ENCODE results near the gene OR4D9.

OR4D9 gene

DNA sequence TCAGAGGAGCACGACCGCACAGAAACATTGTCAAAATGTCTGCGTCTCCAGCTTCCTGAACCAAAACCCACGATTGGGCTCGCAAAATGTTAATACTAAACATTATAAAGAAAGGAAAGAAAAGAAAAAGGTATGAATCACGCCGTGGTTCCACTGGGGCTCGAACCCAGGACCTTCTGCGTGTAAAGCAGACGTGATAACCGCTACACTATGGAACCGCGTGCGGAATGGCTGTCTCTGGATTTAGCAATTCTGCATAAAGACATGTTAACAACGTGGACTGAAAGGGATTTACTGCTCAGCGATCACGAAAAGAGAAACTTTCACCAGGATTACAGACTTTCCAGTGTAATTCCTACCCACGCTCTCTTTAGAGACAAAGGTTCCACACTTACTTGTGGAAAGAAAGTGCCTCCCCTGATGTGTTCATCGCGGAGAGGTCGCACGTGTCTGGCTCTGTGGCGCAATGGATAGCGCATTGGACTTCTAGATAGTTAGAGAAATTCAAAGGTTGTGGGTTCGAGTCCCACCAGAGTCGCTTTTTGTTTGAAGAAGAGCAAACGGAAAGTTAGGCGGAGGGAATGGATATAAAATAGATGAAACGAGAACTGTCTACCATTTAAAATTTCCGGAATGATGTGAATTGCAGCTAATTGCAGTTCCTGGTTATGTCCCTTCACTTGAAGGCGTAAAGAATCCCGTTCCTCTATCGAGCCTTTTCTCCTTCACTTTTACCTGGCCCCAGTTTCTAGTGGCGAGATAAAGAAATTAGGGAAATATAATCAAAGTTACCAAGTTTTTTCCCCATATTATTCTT, 39.7 kb downstream of the OR4D9 start:
- peak; percentile 77 for DNase-seq (ENCODE audit: low read depth)

DNA sequence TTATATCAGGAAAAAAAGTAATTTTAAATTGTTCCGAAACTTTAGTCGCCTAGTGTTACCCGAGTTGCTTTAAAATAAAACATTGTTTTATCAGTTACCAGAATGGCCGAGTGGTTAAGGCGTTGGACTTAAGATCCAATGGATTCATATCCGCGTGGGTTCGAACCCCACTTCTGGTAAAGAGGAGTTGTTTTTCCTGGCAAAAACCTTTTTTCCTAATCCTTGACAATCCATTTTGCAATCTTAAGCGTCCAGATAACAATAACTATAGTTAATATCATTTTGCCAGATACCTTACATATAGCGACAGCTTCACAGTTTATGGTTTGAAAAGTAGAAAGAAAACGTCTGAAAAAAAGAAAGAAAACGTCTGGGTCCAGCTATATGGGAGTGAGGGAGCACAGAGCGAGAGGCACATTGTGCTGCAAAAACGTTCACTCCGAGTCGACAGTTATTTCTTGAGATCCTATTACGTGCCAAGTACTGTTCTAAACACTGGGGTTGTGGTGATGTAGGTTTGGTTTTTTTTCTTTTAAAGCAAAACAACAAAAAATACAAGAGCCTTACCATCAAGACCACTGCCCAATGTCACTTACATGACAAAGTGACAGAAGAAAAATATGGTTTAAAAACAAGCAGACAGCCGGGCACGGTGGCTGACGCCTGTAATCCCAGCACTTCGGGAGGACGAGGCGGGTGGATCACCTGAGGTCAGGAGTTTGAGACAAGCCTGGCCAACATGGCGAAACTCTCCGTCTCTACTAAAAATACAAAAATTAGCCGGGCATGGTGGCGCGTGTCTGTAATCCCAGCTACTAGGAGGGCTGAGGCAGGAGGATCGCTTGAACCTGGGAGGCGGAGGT, 40.6 kb downstream of the OR4D9 start:
- DNase-seq (ENCODE audit: low read depth), result no peak

DNA sequence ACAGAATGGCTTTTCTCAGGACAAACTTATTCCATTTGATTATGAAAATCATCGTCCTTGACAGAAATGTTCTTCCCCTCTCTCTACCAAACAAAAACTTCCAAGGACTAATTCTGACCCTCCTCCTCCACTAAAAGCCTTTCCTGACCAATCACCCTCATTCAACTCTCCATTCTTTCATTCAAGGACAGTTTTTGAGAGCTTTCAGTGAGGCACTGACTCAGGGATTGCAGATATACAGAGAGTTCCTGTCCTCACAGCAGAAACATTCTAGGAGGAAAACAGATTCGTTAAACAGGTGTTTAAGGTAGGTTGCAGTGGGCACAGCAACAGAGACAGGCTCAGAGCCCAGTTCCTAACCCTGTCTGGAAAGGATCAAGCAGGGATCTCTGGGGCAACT, 41.5 kb downstream of the OR4D9 start:
- DNase-seq (ENCODE audit: low read depth), result no peak

DNA sequence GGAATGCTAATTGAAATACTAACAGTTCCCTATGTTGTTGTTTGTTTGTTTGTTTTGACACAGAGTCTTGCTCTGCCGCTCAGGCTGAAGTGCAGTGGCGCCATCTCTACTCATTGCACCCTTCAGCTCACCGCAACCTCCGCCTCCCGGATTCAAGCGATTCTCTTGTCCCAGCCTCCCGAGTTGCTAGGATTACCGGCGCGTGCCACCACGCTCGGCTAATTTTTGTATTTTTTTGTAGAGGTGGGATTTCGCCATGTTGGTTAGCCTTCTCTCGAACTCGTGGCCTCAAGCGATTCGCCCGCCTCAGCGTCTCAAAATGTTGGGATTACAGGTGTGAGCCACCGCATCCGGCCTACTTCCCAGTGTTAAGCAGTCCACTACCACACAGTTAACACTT, 42.0 kb downstream of the OR4D9 start:
- DNase-seq (ENCODE audit: low read depth), result no peak

DNA sequence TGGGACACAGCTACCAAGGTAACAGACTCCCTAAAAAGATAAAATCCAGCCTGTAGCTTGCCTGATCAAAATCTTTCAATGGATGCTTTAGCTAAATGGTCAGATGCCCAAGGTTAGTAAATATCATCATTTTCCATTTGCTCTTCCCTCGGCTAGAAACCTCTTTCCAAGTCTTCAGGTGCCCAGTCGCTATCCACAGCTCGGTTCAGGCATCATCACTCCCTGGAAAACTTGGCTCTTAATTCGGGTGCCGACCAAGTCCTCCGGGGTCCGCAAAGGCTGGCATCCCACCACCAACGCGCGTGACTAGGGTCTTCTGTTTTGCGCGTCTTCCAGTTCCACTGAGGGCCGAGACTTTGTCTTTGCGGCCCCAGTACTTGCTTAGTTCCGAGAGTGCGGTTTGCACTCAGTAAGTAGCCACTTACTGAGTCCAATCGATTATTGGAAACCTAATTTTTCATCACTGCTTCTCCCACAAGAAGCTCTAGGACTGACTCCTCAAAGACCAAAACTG, 44.3 kb downstream of the OR4D9 start:
- DNase-seq (ENCODE audit: low read depth), result no peak

DNA sequence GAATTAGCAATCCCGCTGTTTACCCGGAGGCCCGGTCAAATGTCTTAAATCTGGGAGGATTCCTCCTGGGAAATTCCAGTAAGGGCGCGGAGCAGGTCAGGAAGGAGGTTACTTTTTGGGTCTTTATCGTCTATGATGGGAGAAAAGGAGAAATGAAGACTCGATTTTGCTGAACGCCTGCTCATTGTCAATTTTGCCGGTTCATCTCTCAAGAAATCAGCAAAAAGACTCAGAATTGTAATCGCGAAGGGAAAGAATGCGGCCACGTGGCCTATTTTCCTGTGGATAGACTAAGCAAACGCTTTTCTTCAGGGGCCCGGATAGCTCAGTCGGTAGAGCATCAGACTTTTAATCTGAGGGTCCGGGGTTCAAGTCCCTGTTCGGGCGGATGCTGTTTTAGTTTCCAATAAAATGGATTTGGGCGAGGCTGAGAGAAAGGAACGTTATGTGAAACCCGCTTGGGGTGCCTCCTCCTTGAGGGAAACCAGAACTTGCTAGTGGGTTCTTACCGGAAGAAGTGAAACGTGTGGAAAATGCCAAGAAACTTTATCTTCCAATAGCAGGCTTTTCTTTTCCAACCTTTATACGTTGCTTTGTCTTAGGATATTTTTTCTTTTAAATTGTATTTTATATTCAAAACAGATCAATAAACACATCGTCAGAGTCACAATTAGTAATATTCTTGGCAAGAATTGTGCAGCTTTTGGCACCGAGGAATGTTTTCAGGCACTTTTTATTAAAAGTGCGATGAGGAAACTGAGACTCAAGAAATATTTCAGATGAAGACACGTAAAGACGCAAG, 45.0 kb downstream of the OR4D9 start:
- DNase-seq (ENCODE audit: low read depth), result no peak

DNA sequence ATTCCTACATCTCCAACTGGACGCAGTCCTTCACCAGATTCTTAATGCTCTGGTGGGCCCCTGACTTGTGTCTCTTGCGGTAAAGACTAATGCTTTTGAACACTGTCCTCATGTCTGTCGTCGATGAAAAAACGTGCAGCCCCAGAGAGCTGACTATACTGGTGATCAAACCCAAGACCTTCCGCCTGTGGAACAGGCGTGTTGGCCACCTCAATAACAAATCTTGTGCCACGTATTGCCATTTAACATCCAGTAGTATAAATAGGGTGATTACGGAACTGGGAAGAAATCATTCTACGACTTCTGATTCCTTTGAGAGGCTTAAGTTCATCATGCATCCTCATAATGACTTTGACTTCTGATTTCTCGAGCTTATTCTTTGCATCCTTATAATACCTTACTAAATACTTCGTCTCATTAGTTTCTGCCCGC, 45.6 kb downstream of the OR4D9 start:
- no peak for DNase-seq (ENCODE audit: low read depth)

DNA sequence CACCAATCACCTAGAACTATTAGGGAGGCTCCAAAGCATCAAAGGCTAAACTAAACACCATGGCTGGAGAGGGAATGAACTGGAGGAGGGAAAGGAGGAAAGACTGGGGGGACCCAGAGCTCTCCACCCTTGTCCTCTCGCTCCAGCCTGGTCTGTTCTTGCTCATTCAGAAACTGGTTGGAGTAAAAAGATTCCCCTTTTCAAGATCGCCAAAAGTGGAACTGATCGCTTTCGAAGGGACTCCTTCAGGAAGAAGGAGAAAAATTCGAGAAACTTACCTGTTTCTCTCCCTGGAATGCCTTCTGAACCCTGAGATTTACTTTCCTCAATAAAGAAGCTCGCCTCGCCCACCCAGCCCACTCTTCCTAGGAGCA, 46.9 kb downstream of the OR4D9 start:
- DNase-seq (ENCODE audit: low read depth), result no peak

DNA sequence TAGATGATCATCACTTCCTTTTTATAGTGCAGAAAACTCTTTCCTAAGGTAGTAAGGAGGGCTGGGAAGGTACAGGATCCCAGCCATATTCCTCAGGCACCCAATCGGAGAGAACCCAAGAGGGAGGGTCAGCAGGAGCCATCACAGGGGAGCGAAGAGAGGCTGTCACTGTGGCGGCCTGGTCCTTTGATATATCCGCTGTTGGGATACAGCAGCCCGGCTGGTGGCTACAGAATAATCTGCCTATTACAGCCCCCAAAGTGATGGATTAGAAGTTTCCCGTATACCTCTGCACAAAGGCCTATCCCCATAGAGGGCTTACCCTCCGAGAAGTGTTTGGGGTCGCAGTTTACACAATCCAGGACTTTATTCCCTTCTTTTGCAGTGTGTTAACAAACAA, 48.5 kb downstream of the OR4D9 start:
- DNase-seq (ENCODE audit: low read depth), result no peak

DNA sequence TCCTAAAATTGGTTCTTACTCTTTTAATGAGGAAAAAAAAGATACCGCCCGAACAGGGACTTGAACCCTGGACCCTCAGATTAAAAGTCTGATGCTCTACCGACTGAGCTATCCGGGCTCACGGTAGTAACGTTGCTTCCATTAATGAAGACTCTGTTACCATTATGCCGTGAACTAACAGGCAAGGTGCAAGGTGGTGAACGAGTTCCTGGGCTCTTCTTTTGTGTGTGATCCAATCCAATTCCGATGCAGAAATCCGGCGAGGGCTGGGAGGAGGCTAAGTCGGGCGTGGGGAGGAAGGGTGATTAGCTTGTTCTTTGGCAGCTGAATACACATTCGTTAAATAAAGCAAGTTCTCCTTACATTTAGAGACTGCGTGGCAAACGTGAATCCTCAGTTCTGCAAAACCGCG, 49.0 kb downstream of the OR4D9 start:
- no peak for DNase-seq (ENCODE audit: low read depth)

DNA sequence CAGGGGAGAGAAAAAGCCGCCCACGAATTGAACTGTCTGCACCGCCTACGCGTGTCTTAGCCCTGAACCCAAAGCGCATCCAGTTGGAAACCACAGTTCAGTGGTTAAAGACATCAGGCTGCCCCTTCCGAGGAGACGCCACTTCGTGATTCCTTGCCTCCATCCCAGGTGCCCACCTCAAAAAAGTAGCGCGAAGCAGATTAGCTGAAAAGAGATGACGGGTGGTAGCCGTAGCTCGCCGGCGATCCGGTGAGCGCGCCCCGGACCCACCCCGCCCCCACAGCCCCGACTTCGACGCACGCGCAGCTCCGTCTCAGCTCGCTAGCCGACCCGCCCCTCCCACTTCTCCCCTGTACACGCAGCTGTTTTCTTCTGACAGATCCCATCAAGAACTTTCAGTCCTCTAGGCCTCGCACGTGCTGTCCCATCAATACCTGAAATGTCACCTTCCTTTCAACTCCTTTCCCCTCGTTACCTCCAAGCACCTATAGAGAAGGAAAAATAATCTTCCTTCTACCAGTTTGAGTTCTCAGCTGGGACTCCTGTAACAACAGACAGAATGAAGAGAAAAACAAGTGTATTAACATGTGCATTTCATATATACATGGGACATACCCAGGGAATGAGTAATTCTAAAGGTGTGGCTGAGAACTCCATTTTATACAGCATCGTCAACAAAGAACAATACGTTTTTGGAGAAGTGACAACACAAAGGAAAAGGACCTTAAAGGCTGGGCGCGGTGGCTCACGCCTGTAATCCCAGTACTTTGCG, 49.5 kb downstream of the OR4D9 start:
- no peak for DNase-seq (ENCODE audit: low read depth)

DNA sequence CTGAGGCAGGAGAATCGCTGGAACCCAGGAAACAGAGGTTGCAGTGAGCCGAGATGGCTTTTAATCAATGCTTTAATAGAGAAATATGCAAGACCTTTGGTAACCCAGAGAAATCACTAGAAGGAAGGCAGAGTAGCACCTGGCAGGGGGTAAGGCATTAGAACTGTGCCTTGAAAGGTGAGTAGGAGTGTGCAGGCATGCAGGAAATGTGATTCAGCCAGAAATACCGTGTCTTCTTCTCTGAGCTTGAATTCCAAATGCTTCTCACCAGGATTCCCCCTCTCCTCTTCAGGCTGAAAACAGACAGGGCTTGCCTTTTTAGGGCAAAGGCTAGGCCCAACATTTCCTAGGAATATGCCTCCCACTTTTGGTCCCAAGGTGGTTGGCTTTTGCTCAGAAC, 51.0 kb downstream of the OR4D9 start:
- DNase-seq (ENCODE audit: low read depth), result no peak
